GM12878 (cell line): Measurements from ENCODE around the gene AGPAT4.

Source experiments
- CHD4 ChIP-seq: fragments of 200-600 bp; sonication (generic); IDR thresholded peaks from 2 replicates; pipeline ENCODE4 v1.6.1; 2016; ENCODE audit warnings: mild to moderate bottlenecking
- EZH2 ChIP-seq: IDR thresholded peaks from 2 replicates; pipeline ENCODE4 v1.6.1; 2012; ENCODE audit warnings: low read depth, mild to moderate bottlenecking, control low read depth, inconsistent platforms, low read length, borderline replicate concordance; ENCODE audit not compliant: control insufficient read depth
- TF ChIP-seq, protein P1 (sequence below): IDR thresholded peaks from 2 replicates; pipeline ENCODE4 v1.6.1; 2012; ENCODE audit warnings: low read length, inconsistent platforms

DNA sequence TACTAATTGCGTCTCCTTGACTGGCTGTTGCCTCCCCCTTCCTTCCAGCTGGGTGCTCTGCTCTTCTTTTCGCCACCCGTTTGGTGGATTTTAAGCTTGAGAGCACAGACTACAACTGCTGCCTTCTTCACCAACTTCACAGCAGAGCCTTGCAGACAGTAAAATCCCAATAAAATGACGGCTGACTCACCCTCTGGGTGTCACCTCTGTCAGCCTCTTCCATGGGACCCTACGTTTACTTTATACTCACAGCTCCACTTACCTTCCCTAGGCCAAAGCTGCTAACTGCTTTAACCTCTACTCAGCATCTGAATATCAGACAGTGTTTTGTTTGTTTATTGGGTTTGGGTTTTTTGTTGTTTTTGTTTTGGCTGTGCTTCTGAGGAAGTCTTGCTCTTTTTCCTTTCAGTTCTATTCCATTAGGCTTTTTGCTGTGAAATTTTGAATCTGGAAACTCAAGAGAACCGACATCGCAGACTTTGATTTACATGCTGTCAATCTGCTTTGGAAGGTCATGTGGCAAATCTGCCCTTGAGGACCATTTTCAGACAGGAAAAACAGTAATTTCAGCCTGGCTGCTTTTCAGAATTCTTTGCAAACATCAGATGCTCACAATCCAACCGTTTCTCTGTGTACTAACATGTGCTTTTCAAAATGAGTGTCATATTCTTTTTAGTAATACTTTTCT is 2.4 kb downstream of the AGPAT4 start:
- TF ChIP-seq EZH2 (no peak), CHD4 (no peak)
- TF ChIP-seq, protein P1, sequence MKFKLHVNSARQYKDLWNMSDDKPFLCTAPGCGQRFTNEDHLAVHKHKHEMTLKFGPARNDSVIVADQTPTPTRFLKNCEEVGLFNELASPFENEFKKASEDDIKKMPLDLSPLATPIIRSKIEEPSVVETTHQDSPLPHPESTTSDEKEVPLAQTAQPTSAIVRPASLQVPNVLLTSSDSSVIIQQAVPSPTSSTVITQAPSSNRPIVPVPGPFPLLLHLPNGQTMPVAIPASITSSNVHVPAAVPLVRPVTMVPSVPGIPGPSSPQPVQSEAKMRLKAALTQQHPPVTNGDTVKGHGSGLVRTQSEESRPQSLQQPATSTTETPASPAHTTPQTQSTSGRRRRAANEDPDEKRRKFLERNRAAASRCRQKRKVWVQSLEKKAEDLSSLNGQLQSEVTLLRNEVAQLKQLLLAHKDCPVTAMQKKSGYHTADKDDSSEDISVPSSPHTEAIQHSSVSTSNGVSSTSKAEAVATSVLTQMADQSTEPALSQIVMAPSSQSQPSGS = no peak
